GM23338 (cell line): ENCODE data around the gene ZNF335. TPM values are rescaled to one million over a fixed set of nuclear protein-coding genes. Genes with fewer than 3 reads are reported as not detected.

Source experiments
- ATAC-seq: fragments of 200-7000 bp; cut with Tn5 transposase; 3 replicates; pipeline ENCODE4 v1.9.1; 2020
- DNase-seq: peaks from one replicate; pipeline ENCODE4 v3.0.0-alpha.2; 2015; ENCODE audit warnings: low spot score
- H2AFZ ChIP-seq: fragments of 200-600 bp; sonication (generic); 2 replicates; pipeline ENCODE4 v1.8.0; 2016; ENCODE audit warnings: antibody characterized with exemption, mild to moderate bottlenecking, moderate library complexity
- H3F3A ChIP-seq: fragments of 200-600 bp; sonication (generic); replicated peaks from 2 replicates; pipeline ENCODE4 v1.8.0; 2017; ENCODE audit warnings: antibody characterized with exemption, mixed run types, low read depth
- H3K27ac ChIP-seq: fragments of 200-600 bp; sonication (generic); 2 replicates; pipeline ENCODE4 v1.6.1; 2016; ENCODE audit warnings: low read depth
- H3K27me3 ChIP-seq: fragments of 200-600 bp; sonication (generic); 2 replicates; pipeline ENCODE4 v1.8.0; 2016; ENCODE audit warnings: mild to moderate bottlenecking, mixed run types, moderate library complexity; ENCODE audit not compliant: insufficient read depth
- H3K36me3 ChIP-seq: fragments of 200-600 bp; sonication (generic); 2 replicates; pipeline ENCODE4 v1.8.0; 2016; ENCODE audit warnings: mild to moderate bottlenecking; ENCODE audit not compliant: insufficient read depth
- H3K4me1 ChIP-seq: fragments of 200-600 bp; sonication (generic); 2 replicates; pipeline ENCODE4 v1.8.0; 2016; ENCODE audit warnings: mild to moderate bottlenecking, moderate library complexity; ENCODE audit not compliant: insufficient read depth
- H3K4me2 ChIP-seq: fragments of 200-600 bp; sonication (generic); 2 replicates; pipeline ENCODE4 v1.7.1; 2017; ENCODE audit warnings: mixed run types
- H3K4me3 ChIP-seq: fragments of 200-600 bp; sonication (generic); 2 replicates; pipeline ENCODE4 v1.6.1; 2016; ENCODE audit warnings: mixed run types
- H3K79me2 ChIP-seq: fragments of 200-600 bp; sonication (generic); replicated peaks from 2 replicates; pipeline ENCODE4 v1.8.0; 2017; ENCODE audit warnings: mild to moderate bottlenecking; ENCODE audit not compliant: insufficient read depth
- H3K9me2 ChIP-seq: fragments of 200-600 bp; sonication (generic); 2 replicates; pipeline ENCODE4 v1.8.0; 2017; ENCODE audit not compliant: insufficient read depth
- H4K20me1 ChIP-seq: fragments of 200-600 bp; sonication (generic); replicated peaks from 2 replicates; pipeline ENCODE4 v1.8.0; 2017; ENCODE audit warnings: mild to moderate bottlenecking; ENCODE audit not compliant: insufficient read depth
- H3K27ac Mint-ChIP-seq: 2 replicates; pipeline ENCODE4 v1.8.0; 2020; ENCODE audit warnings: inconsistent platforms, mild to moderate bottlenecking, moderate library complexity, mixed read lengths
- H3K27me3 Mint-ChIP-seq: 3 replicates; pipeline ENCODE4 v1.8.0; 2022; ENCODE audit warnings: low read depth, mild to moderate bottlenecking, moderate library complexity, mixed read lengths, inconsistent platforms; ENCODE audit not compliant: insufficient read depth, poor library complexity
- H3K36me3 Mint-ChIP-seq: 3 replicates; pipeline ENCODE4 v1.8.0; 2021; ENCODE audit warnings: low read depth, mild to moderate bottlenecking, inconsistent platforms, moderate library complexity, mixed read lengths
- H3K4me1 Mint-ChIP-seq: 3 replicates; pipeline ENCODE4 v1.8.0; 2020; ENCODE audit warnings: mild to moderate bottlenecking, inconsistent platforms, mixed read lengths
- H3K4me3 Mint-ChIP-seq: 3 replicates; pipeline ENCODE4 v1.8.0; 2021; ENCODE audit warnings: moderate library complexity, mild to moderate bottlenecking, inconsistent platforms, mixed read lengths
- H3K9me3 Mint-ChIP-seq: 3 replicates; pipeline ENCODE4 v1.8.0; 2020; ENCODE audit warnings: moderate library complexity, mild to moderate bottlenecking, inconsistent platforms, mixed read lengths
- CREB1 ChIP-seq: fragments of 250-450 bp; sonication (Bioruptor Pico); IDR thresholded peaks from 2 replicates; pipeline ENCODE4 v1.5.0; 2020; ENCODE audit warnings: low read depth, mild to moderate bottlenecking, moderate library complexity
- CTCF ChIP-seq, 2 experiments: fragments of 200-600 bp in 1 of 2; sonication (generic) in 1 of 2; conservative IDR thresholded peaks; 2 replicates each; pipeline versions ENCODE4 v1.5.1 to v1.6.1; 2016 to 2017; ENCODE audit warnings: antibody characterized with exemption in 2 of 2, low read depth in 2 of 2, mild to moderate bottlenecking in 2 of 2, moderate library complexity in 1 of 2
- EZH2 ChIP-seq: fragments of 200-600 bp; sonication (generic); IDR thresholded peaks from one replicate; pipeline ENCODE4 v1.8.0; 2017; ENCODE audit warnings: antibody characterized with exemption, mild to moderate bottlenecking, low read depth; ENCODE audit not compliant: unreplicated experiment
- EZH2phosphoT487 ChIP-seq: fragments of 200-600 bp; sonication (generic); IDR thresholded peaks from one replicate; pipeline ENCODE4 v1.8.1; 2018; ENCODE audit warnings: antibody characterized with exemption; ENCODE audit not compliant: unreplicated experiment
- JUNB ChIP-seq: IDR thresholded peaks from one replicate; pipeline ENCODE4 v1.6.1; 2016; ENCODE audit warnings: antibody characterized with exemption; ENCODE audit not compliant: unreplicated experiment
- NANOG ChIP-seq: IDR thresholded peaks from 2 replicates; pipeline ENCODE4 v1.6.1; 2016; ENCODE audit warnings: antibody characterized with exemption, borderline replicate concordance
- POLR2AphosphoS5 ChIP-seq: IDR thresholded peaks from 2 replicates; pipeline ENCODE4 v1.6.1; 2016; ENCODE audit warnings: antibody characterized with exemption, low read depth
- STAT1 ChIP-seq: IDR thresholded peaks from one replicate; pipeline ENCODE4 v1.6.1; 2016; ENCODE audit warnings: antibody characterized with exemption; ENCODE audit not compliant: unreplicated experiment
- ZNF114 ChIP-seq: fragments of 250-450 bp; sonication (Bioruptor Pico); IDR thresholded peaks from 2 replicates; pipeline ENCODE4 v1.5.0; 2020; ENCODE audit warnings: mild to moderate bottlenecking, moderate library complexity
- ZNF331 ChIP-seq: fragments of 250-450 bp; sonication (Bioruptor Pico); IDR thresholded peaks from 2 replicates; pipeline ENCODE4 v1.5.0; 2020; ENCODE audit warnings: low read depth, mild to moderate bottlenecking, moderate library complexity
- ZNF462 ChIP-seq: fragments of 250-450 bp; sonication (Bioruptor Pico); IDR thresholded peaks from 2 replicates; pipeline ENCODE4 v1.5.0; 2020; ENCODE audit warnings: mild to moderate bottlenecking, moderate library complexity
- polyA plus RNA-seq: library from polyadenylated mRNA; unstranded; fragments of >200 nt; fragmentation: Nextera tagmentation; extraction: Ambion mirVana; gene quantifications from 2 replicates; pipeline ENCODE4 v1.2.1, GENCODE V29; 2016
- total RNA-seq: library from RNA; depleted of rRNA; stranded (reverse); fragments of >200 nt; shearing (Covaris generic); gene quantifications from 2 replicates; pipeline ENCODE4 v1.2.3, GENCODE V29; 2014
- TF ChIP-seq, protein P1 (sequence below): IDR thresholded peaks from one replicate; pipeline ENCODE4 v1.6.1; 2018; ENCODE audit warnings: antibody characterized with exemption; ENCODE audit not compliant: unreplicated experiment
- TF ChIP-seq, protein P2 (sequence below): IDR thresholded peaks from 2 replicates; pipeline ENCODE4 v1.6.1; 2016; ENCODE audit warnings: antibody characterized with exemption

ZNF335 gene
- total and polyA plus RNA-seq, 2 experiments from 2014 or later = 7.4 to 24.2 TPM

DNA sequence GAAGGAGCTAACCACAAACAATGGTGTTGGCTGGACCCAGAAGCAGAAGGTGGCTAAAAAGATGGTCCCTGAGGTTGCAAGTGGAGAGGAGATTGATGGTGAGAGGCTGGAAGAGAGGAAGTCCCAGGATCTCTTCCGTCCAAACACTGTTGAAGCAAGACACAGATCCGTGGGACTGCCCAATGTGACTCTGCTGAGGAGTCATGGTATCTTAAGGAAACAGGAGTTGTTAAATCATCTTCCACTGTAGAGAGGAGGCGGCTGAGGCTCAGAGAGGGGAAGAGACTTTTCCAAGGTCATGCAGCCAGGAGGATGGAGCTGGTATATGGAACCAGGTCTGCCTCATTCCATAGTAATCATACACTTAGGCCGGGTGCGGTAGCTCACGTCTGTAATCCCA is 4.1 kb upstream of the ZNF335 start:
- Mint-ChIP-seq H3K27ac (no peak overlapping the region), H3K9me3 (no peaks in the 10 kb centered on the region; the same call in 2 of the 3 replicates), H3K36me3 (no peaks in the 10 kb centered on the region), H3K4me1 (peaks cover 7% of the 10 kb centered on the region; the same call in 2 of the 3 replicates), H3K4me3 (no peak overlapping the region), H3K27me3 (peaks cover 12% of the 10 kb centered on the region)
- Histone ChIP-seq H3K4me2 (no peak overlapping the region), H3K79me2 (no peaks in the 10 kb centered on the region), H3F3A (peaks cover 4% of the 10 kb centered on the region; the same call in 1 of the 2 replicates), H3K36me3 (no peaks in the 10 kb centered on the region), H3K9me2 (no peaks in the 10 kb centered on the region), H4K20me1 (no peaks in the 10 kb centered on the region), H3K4me3 (no peak overlapping the region), H3K27ac (no peak overlapping the region), H3K27me3 (no peaks in the 10 kb centered on the region), H3K4me1 (peaks cover 5% of the 10 kb centered on the region; the same call in 1 of the 2 replicates), H2AFZ (0 out of 2 replicates have a peak overlapping the region, but pooled peaks have one; percentile 63)
- DNase-seq (no peak), ATAC-seq (no peak)
- TF ChIP-seq, protein P1, sequence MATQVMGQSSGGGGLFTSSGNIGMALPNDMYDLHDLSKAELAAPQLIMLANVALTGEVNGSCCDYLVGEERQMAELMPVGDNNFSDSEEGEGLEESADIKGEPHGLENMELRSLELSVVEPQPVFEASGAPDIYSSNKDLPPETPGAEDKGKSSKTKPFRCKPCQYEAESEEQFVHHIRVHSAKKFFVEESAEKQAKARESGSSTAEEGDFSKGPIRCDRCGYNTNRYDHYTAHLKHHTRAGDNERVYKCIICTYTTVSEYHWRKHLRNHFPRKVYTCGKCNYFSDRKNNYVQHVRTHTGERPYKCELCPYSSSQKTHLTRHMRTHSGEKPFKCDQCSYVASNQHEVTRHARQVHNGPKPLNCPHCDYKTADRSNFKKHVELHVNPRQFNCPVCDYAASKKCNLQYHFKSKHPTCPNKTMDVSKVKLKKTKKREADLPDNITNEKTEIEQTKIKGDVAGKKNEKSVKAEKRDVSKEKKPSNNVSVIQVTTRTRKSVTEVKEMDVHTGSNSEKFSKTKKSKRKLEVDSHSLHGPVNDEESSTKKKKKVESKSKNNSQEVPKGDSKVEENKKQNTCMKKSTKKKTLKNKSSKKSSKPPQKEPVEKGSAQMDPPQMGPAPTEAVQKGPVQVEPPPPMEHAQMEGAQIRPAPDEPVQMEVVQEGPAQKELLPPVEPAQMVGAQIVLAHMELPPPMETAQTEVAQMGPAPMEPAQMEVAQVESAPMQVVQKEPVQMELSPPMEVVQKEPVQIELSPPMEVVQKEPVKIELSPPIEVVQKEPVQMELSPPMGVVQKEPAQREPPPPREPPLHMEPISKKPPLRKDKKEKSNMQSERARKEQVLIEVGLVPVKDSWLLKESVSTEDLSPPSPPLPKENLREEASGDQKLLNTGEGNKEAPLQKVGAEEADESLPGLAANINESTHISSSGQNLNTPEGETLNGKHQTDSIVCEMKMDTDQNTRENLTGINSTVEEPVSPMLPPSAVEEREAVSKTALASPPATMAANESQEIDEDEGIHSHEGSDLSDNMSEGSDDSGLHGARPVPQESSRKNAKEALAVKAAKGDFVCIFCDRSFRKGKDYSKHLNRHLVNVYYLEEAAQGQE = no peak
- TF ChIP-seq ZNF462 = no peak
- TF ChIP-seq, protein P2, sequence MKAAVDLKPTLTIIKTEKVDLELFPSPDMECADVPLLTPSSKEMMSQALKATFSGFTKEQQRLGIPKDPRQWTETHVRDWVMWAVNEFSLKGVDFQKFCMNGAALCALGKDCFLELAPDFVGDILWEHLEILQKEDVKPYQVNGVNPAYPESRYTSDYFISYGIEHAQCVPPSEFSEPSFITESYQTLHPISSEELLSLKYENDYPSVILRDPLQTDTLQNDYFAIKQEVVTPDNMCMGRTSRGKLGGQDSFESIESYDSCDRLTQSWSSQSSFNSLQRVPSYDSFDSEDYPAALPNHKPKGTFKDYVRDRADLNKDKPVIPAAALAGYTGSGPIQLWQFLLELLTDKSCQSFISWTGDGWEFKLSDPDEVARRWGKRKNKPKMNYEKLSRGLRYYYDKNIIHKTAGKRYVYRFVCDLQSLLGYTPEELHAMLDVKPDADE = no peak
- TF ChIP-seq EZH2 = no peak
- no peak for TF ChIP-seq POLR2AphosphoS5
- no peak for TF ChIP-seq ZNF114 (CRISPR knock-in tag)
- no peak for TF ChIP-seq ZNF331 (CRISPR knock-in tag)
- TF ChIP-seq JUNB = no peak
- TF ChIP-seq EZH2phosphoT487 = no peak
- no peak for TF ChIP-seq NANOG
- TF ChIP-seq STAT1 = no peak
- no peak for TF ChIP-seq CTCF (conservative IDR thresholded peaks at IDR 0.05; ENCODE audit: low read depth in 2 of 2)
- no peak for TF ChIP-seq CREB1 (CRISPR knock-in tag)
